ENCODE results near the gene NYAP2. TPM values are rescaled to one million over a fixed set of nuclear protein-coding genes. Genes with fewer than 3 reads are reported as not detected.
A peak's percentile ranks its signal among the peaks of the same experiment; 100 is the strongest.

Gene NYAP2
- total RNA-seq, 2 donors from 2014 or later: not detected

DNA sequence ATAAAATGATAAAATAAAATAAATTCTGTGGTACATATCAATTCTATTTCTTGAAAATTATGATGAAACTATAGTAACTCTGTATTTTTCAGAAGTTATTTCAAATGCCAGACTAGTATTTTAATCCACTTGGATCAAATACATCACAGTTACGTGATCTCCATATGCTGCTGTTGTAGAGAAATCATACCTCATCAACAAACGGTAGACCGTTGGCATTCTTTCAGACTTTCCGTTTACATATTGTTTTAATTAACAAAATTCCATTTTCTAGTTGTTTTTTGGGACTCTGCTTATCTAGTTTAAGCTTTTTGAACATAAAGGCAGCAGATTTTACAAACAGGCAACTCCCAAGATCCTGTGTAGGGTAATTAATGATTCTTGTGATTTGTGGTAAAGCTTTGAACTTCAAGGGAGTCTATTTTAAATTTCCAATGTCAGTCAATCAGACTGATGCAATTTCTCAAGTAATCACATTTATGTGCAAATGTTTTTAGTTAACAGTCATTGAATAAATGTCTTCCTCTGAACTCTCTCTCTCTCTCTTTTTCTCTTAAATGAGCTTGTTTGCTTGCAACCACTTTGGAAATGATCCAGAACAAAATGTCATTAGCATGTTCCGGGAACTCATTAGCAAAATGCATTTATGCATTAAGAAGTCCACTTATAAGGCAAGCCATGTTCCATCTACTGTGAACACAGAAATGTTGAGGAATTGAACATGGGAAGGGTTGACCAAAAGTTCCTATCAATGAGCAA, 31.8 kb downstream of the NYAP2 start:
- no peak for TF ChIP-seq CTCF (conservative IDR thresholded peaks at IDR 0.05)
- Mint-ChIP-seq H3K4me1 (peaks cover 1% of the 10 kb centered on the region), H3K4me3 (no peak overlapping the region), H3K27me3 (ENCODE audit: insufficient read depth) (no peaks in the 10 kb centered on the region), H3K36me3 (ENCODE audit: low read depth) (no peaks in the 10 kb centered on the region), H3K9me3 (no peaks in the 10 kb centered on the region), H3K27ac (no peak overlapping the region)
- 85% methylated on average over 5 of the region's 5 CpGs; no CpG with 5 or more reads in 1 of the 2 experiments for WGBS, 2 experiments (ENCODE audit: insufficient coverage in 1 of 2, insufficient read length in 1 of 2)
- Histone ChIP-seq H3K27ac (ENCODE audit: low read depth, low read length) (no peak overlapping the region), H3K4me3 (ENCODE audit: low read length) (no peak overlapping the region), H3K9me3 (ENCODE audit: control insufficient read depth, low read length) (no peaks in the 10 kb centered on the region), H3K27me3 (ENCODE audit: control insufficient read depth, insufficient read depth, low read length, poor library complexity, severe bottlenecking) (no peaks in the 10 kb centered on the region), H3K36me3 (ENCODE audit: control insufficient read depth, insufficient read depth, low read length) (no peaks in the 10 kb centered on the region), H3K4me1 (ENCODE audit: control insufficient read depth, insufficient read depth, low read length) (no peaks in the 10 kb centered on the region), H3K9ac (ENCODE audit: extremely low read depth, low read length, poor library complexity, severe bottlenecking) (no peak overlapping the region)
- no peak for DNase-seq

DNA sequence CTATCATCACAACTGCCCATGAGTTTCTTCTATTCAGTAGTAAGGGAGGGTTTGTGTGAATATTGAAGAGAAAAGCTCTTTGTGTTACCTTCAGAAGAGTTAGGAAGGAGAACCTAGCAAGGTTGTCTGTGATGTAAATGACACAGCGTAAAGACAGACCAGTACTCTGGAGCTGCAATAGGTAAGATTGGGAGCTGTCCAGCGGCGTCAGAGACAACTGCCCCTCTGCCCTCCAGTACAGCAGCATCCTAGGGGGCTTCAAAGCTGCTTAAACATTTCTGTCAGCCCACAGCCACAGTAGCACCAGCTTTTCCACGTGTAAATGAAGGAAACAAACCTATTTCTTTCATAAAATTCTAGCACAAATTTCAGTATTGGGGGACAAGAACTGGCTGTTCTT, 34.5 kb downstream of the NYAP2 start:
- Mint-ChIP-seq H3K4me3 (no peak overlapping the region), H3K4me1 (peaks cover 1% of the 10 kb centered on the region), H3K27ac (no peak overlapping the region), H3K9me3 (no peaks in the 10 kb centered on the region), H3K36me3 (ENCODE audit: low read depth) (no peaks in the 10 kb centered on the region), H3K27me3 (ENCODE audit: insufficient read depth) (no peaks in the 10 kb centered on the region)
- no peak overlapping the region for H3K4me3 ChIP-seq (ENCODE audit: low read length)
- no peaks in the 10 kb centered on the region for H3K9me3 ChIP-seq (ENCODE audit: control insufficient read depth, low read length)
- WGBS, 2 experiments (ENCODE audit: insufficient coverage in 1 of 2, insufficient read length in 1 of 2): 20 to 44% methylated on average over 1 to 4 of the region's 4 CpGs
- H3K4me1 ChIP-seq (ENCODE audit: control insufficient read depth, insufficient read depth, low read length): no peaks in the 10 kb centered on the region
- H3K27me3 ChIP-seq (ENCODE audit: control insufficient read depth, insufficient read depth, low read length, poor library complexity, severe bottlenecking): no peaks in the 10 kb centered on the region
- H3K9ac ChIP-seq (ENCODE audit: extremely low read depth, low read length, poor library complexity, severe bottlenecking): no peak overlapping the region
- H3K27ac ChIP-seq (ENCODE audit: low read depth, low read length): no peak overlapping the region
- peak; percentile 63 for DNase-seq
- TF ChIP-seq CTCF (conservative IDR thresholded peaks at IDR 0.05): no peak
- no peaks in the 10 kb centered on the region for H3K36me3 ChIP-seq (ENCODE audit: control insufficient read depth, insufficient read depth, low read length)

DNA sequence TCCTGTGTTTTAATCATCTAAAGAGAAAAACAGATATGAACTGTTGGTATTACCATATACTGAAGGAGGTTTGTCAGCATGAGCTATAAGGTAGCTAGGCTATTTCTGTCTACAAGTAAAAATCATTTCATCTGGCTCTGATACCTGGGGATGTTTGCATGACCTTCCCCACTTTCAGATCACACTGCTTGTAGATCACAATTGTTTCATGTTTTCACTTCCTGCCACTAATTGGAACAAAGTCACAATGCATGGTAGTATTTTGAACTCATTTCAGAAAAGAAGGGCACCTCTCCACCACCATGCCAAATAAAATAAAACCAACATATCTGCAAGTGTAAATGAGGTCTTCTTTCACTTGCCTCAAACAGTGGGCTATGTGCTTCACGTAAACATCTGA, 37.8 kb downstream of the NYAP2 start:
- H3K9ac ChIP-seq (ENCODE audit: extremely low read depth, low read length, poor library complexity, severe bottlenecking): no peak overlapping the region
- H3K27ac ChIP-seq (ENCODE audit: low read depth, low read length): no peak overlapping the region
- no peaks in the 10 kb centered on the region for H3K4me1 ChIP-seq (ENCODE audit: control insufficient read depth, insufficient read depth, low read length)
- Mint-ChIP-seq H3K27me3 (ENCODE audit: insufficient read depth) (no peaks in the 10 kb centered on the region), H3K36me3 (ENCODE audit: low read depth) (no peaks in the 10 kb centered on the region), H3K27ac (no peak overlapping the region), H3K4me3 (no peak overlapping the region), H3K9me3 (no peaks in the 10 kb centered on the region), H3K4me1 (no peaks in the 10 kb centered on the region)
- 78 to 100% methylated on average over 1 of the region's 1 CpG for WGBS, 2 experiments (ENCODE audit: insufficient coverage in 1 of 2, insufficient read length in 1 of 2)
- no peaks in the 10 kb centered on the region for H3K36me3 ChIP-seq (ENCODE audit: control insufficient read depth, insufficient read depth, low read length)
- no peaks in the 10 kb centered on the region for H3K9me3 ChIP-seq (ENCODE audit: control insufficient read depth, low read length)
- no peaks in the 10 kb centered on the region for H3K27me3 ChIP-seq (ENCODE audit: control insufficient read depth, insufficient read depth, low read length, poor library complexity, severe bottlenecking)
- TF ChIP-seq CTCF (conservative IDR thresholded peaks at IDR 0.05): no peak
- no peak overlapping the region for H3K4me3 ChIP-seq (ENCODE audit: low read length)
- DNase-seq: no peak

Measured in endodermal cell (in vitro differentiated cells).